ENCODE measurements around the gene NME1. TPM values are rescaled to one million over a fixed set of nuclear protein-coding genes. Genes with fewer than 3 reads are reported as not detected.
A peak's percentile ranks its signal among the peaks of the same experiment; 100 is the strongest.

Gene NME1
- polyA plus RNA-seq, 3 donors from 2014 or later = 62.8 to 92.8 (median 75.9) TPM

- no peak for DNase-seq
- no peaks in the 10 kb centered on the region for H3K27me3 Mint-ChIP-seq (ENCODE audit: low read depth in 3 of 3)
- H3K36me3 Mint-ChIP-seq = peaks cover 11 to 23% (median 15%) of the 10 kb centered on the region in 3 donors
- H3K4me3 Mint-ChIP-seq = no peak overlapping the region
- H3K9me3 Mint-ChIP-seq = no peaks in the 10 kb centered on the region
- no peaks in the 10 kb centered on the region for H3K4me1 Mint-ChIP-seq
- no peak overlapping the region for H3K27ac Mint-ChIP-seq
Measured at GRCh38 chr17:51189162-51189561, 35.8 kb downstream of the NME1 start.

GRCh38 chr17:51189628-51190027 is 36.3 kb downstream of the NME1 start:
- no peak for DNase-seq
- peak overlapping the region in 2 of 6 donors; percentile 17 to 34 for H3K27ac Mint-ChIP-seq
- H3K9me3 Mint-ChIP-seq = no peaks in the 10 kb centered on the region
- no peak overlapping the region for H3K4me3 Mint-ChIP-seq
- H3K4me1 Mint-ChIP-seq = no peaks in the 10 kb centered on the region
- H3K27me3 Mint-ChIP-seq (ENCODE audit: low read depth in 3 of 3) = no peaks in the 10 kb centered on the region
- H3K36me3 Mint-ChIP-seq = peaks cover 11 to 19% (median 15%) of the 10 kb centered on the region in 3 donors

- Mint-ChIP-seq H3K27ac (no peak overlapping the region), H3K4me1 (no peaks in the 10 kb centered on the region), H3K27me3 (ENCODE audit: low read depth in 3 of 3) (no peaks in the 10 kb centered on the region), H3K4me3 (no peak overlapping the region), H3K9me3 (no peaks in the 10 kb centered on the region), H3K36me3 (peaks cover 11 to 15% (median 15%) of the 10 kb centered on the region in 3 donors)
- DNase-seq = no peak
Measured at GRCh38 chr17:51191895-51192294, 38.5 kb downstream of the NME1 start.

GRCh38 chr17:51197754-51198153 is 44.4 kb downstream of the NME1 start:
- no peaks in the 10 kb centered on the region for H3K9me3 Mint-ChIP-seq
- H3K27ac Mint-ChIP-seq = peak overlapping the region in 5 of 6 donors; percentile 11 to 60 (median 36)
- H3K4me3 Mint-ChIP-seq = no peak overlapping the region

GRCh38 chr17:51200295-51200694 is 46.9 kb downstream of the NME1 start:
- H3K36me3 Mint-ChIP-seq = peaks cover 9 to 26% (median 20%) of the 10 kb centered on the region in 3 donors
- H3K9me3 Mint-ChIP-seq = no peaks in the 10 kb centered on the region
- peaks cover 0 to 3% (median 0%) of the 10 kb centered on the region in 3 donors for H3K27me3 Mint-ChIP-seq (ENCODE audit: low read depth in 3 of 3)
- peak; percentile 1 to 17 (median 7) for DNase-seq
- H3K4me3 Mint-ChIP-seq = no peak overlapping the region
- peaks cover 2 to 9% of the 10 kb centered on the region in 2 donors for H3K4me1 Mint-ChIP-seq
- H3K27ac Mint-ChIP-seq = peak overlapping the region in 2 of 6 donors; percentile 20 to 75

More at GRCh38 chr17:51197754-51198153, 44.4 kb downstream of the NME1 start:
- H3K36me3 Mint-ChIP-seq = peaks cover 10 to 25% (median 18%) of the 10 kb centered on the region in 3 donors
- H3K27me3 Mint-ChIP-seq (ENCODE audit: low read depth in 3 of 3) = peaks cover 0 to 3% (median 0%) of the 10 kb centered on the region in 3 donors
- DNase-seq = no peak
- peaks cover 2 to 9% of the 10 kb centered on the region in 2 donors for H3K4me1 Mint-ChIP-seq

- Mint-ChIP-seq H3K36me3 (peaks cover 9 to 29% (median 23%) of the 10 kb centered on the region in 3 donors), H3K4me1 (peaks cover 2 to 9% of the 10 kb centered on the region in 2 donors), H3K27ac (peak overlapping the region in 2 of 6 donors; percentile 65 to 76), H3K9me3 (no peaks in the 10 kb centered on the region), H3K4me3 (no peak overlapping the region), H3K27me3 (ENCODE audit: low read depth in 3 of 3) (peaks cover 0 to 4% (median 0%) of the 10 kb centered on the region in 3 donors)
- DNase-seq = no peak
Measured at GRCh38 chr17:51200846-51201245, 47.5 kb downstream of the NME1 start.

GRCh38 chr17:51203838-51204237 is 50.5 kb downstream of the NME1 start:
- no peak for DNase-seq
- H3K4me1 Mint-ChIP-seq = peaks cover 2 to 9% of the 10 kb centered on the region in 2 donors
- H3K27ac Mint-ChIP-seq = no peak overlapping the region
- H3K27me3 Mint-ChIP-seq (ENCODE audit: low read depth in 3 of 3) = peaks cover 0 to 1% (median 0%) of the 10 kb centered on the region in 3 donors
- H3K9me3 Mint-ChIP-seq = no peaks in the 10 kb centered on the region
- H3K4me3 Mint-ChIP-seq = no peak overlapping the region
- peaks cover 13 to 39% (median 23%) of the 10 kb centered on the region in 3 donors for H3K36me3 Mint-ChIP-seq

Other genes starting within 250 kb of the NME1 start
- gene SPAG9, start 32.7 kb upstream of the NME1 start, polyA plus RNA-seq = 1 to 10 TPM; 1.4 to 7.3 (median 4.3) TPM
- 100 to 1,000 TPM; 170 to 272 (median 223) TPM for gene NME2, start 12.9 kb downstream of the NME1 start, polyA plus RNA-seq
- gene MBTD1, start 106.5 kb downstream of the NME1 start, polyA plus RNA-seq = 1 to 10 TPM; 4.0 to 7.6 (median 6.9) TPM
- 10 to 100 TPM; 28.1 to 44.5 (median 35.9) TPM for gene UTP18, start 107.0 kb downstream of the NME1 start, polyA plus RNA-seq

Measured in immature natural killer cell (primary cell).